Mucosa of rectum (tissue), 2 donors: ENCODE measurements around the gene RGS3.

Experiments
- H3K27ac ChIP-seq, 2 donors: one replicate each; pipeline ENCODE4 v1.7.0; 2013; ENCODE audit warnings: inconsistent platforms in 2 of 2, low read depth in 2 of 2, low read length in 2 of 2
- H3K27me3 ChIP-seq, 2 donors: one replicate each; pipeline ENCODE4 v1.7.0; 2013; ENCODE audit warnings: low read length in 2 of 2; ENCODE audit not compliant: control insufficient read depth in 2 of 2, insufficient read depth in 2 of 2
- H3K36me3 ChIP-seq, 2 donors: one replicate each; pipeline ENCODE4 v1.7.0; 2013; ENCODE audit warnings: low read length in 2 of 2; ENCODE audit not compliant: control insufficient read depth in 2 of 2, insufficient read depth in 2 of 2
- H3K4me1 ChIP-seq, 2 donors: one replicate each; pipeline ENCODE4 v1.7.0; 2013; ENCODE audit warnings: low read length in 2 of 2, mild to moderate bottlenecking in 1 of 2; ENCODE audit not compliant: control insufficient read depth in 2 of 2, insufficient read depth in 2 of 2
- H3K4me3 ChIP-seq, 2 donors: one replicate each; pipeline ENCODE4 v1.7.0; 2013; ENCODE audit warnings: low read length in 2 of 2
- H3K9ac ChIP-seq, 2 donors: one replicate each; pipeline ENCODE4 v1.7.0; 2013; ENCODE audit warnings: low read length in 2 of 2, low read depth in 1 of 2, mild to moderate bottlenecking in 1 of 2
- H3K9me3 ChIP-seq, 2 donors: one replicate each; pipeline ENCODE4 v1.7.0; 2013; ENCODE audit warnings: low read length in 2 of 2; ENCODE audit not compliant: control insufficient read depth in 2 of 2
- donor health status: healthy.
- donor health status: Normal muscosa, but diverticular disease.

The RGS3 gene

GRCh38 chr9:113613815-113614413 lies 150.4 kb downstream of the RGS3 start:
- Histone ChIP-seq H3K27me3 (no peaks in the 10 kb centered on the region), H3K4me3 (no peak overlapping the region), H3K9me3 (no peaks in the 10 kb centered on the region), H3K9ac (no peak overlapping the region), H3K36me3 (no peaks in the 10 kb centered on the region), H3K4me1 (no peaks in the 10 kb centered on the region), H3K27ac (no peak overlapping the region)

- peaks cover 0 to under 1% of the 10 kb centered on the region in 2 donors for H3K4me1 ChIP-seq
- H3K4me3 ChIP-seq = no peak overlapping the region
- no peaks in the 10 kb centered on the region for H3K36me3 ChIP-seq
- peaks cover 0 to 3% of the 10 kb centered on the region in 2 donors for H3K27me3 ChIP-seq
- H3K9me3 ChIP-seq = no peaks in the 10 kb centered on the region
- H3K27ac ChIP-seq = peak overlapping the region; percentile 35
- H3K9ac ChIP-seq = no peak overlapping the region
Observed at GRCh38 chr9:113614843-113615648, 151.5 kb downstream of the RGS3 start.

DNA sequence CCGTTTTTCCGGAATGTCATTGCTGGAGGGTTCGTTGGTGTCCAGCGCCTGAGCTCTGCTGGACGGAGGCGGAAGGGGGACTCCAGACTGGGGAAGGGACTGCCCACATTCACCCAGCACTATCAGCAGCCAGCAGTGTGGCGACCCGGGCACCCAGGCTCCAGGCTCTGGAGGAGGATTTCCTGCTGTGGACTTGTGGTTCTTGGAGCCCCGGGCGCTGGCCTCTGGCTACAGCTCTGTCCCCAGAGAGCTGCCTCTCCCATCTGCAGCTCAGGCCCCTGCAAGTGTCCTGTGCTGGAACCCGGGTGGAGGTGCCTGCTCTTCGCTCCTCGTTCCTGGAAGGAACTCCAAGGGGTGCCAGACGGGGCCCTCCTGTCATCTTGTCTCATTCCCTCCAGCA lies 152.6 kb downstream of the RGS3 start:
- H3K27me3 ChIP-seq = peaks cover 0 to 3% of the 10 kb centered on the region in 2 donors
- no peaks in the 10 kb centered on the region for H3K36me3 ChIP-seq
- H3K4me1 ChIP-seq = peaks cover 8 to 9% of the 10 kb centered on the region in 2 donors
- H3K4me3 ChIP-seq = no peak overlapping the region
- no peak overlapping the region for H3K9ac ChIP-seq
- H3K9me3 ChIP-seq = no peaks in the 10 kb centered on the region
- no peak overlapping the region for H3K27ac ChIP-seq

DNA sequence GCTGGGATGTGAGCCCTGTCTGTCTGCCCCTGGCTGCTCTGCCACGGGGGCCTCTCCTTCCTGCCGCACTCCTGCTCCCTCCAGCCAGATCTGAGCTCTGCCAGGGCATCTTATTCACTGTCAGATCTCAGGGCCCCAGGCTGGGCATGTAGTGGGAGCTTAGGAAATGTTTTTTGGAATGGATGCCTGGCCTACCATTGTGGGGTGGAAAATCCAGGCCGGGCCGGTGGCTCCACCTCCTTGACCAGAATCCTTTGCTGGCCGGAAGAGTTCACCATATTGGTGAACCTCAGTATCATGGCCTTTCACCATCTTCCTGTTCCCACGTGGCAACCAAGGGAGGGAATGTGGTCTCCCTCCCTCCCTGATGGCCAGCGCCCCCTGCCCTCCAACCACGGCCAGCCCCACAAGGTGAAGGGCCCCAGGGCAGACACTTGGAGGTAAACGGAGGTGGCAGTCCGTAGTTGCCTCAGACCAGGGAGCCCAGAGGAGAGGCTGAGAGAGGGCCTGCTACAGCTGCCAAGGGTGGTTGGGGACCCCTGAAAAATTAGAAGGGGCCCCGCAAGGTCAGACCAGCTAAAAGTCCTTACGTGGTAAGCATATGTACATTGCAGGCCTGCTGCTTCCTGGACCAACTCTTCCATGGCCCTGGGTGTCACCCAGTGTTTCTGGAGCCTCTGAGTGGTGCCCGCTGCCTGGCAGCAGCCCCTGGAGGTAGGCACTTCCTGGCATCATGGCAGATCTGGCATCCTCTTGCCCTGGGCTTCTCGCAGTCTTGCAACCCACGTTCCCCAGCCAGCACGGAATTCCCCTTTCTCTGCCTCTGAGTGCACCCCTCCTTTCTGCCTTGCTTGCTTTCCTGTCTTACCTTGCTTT lies 153.3 kb downstream of the RGS3 start:
- Histone ChIP-seq H3K4me1 (peaks cover 9% of the 10 kb centered on the region in 2 donors), H3K36me3 (no peaks in the 10 kb centered on the region), H3K27ac (no peak overlapping the region), H3K4me3 (no peak overlapping the region), H3K27me3 (peaks cover 0 to 3% of the 10 kb centered on the region in 2 donors), H3K9ac (no peak overlapping the region), H3K9me3 (no peaks in the 10 kb centered on the region)

GRCh38 chr9:113617550-113617949 lies 154.0 kb downstream of the RGS3 start:
- no peaks in the 10 kb centered on the region for H3K36me3 ChIP-seq
- no peaks in the 10 kb centered on the region for H3K9me3 ChIP-seq
- H3K27me3 ChIP-seq = peaks cover 0 to 3% of the 10 kb centered on the region in 2 donors
- no peak overlapping the region for H3K27ac ChIP-seq
- no peak overlapping the region for H3K4me3 ChIP-seq
- H3K4me1 ChIP-seq = peaks cover 9% of the 10 kb centered on the region in 2 donors
- no peak overlapping the region for H3K9ac ChIP-seq

GRCh38 chr9:113618836-113619490 lies 155.4 kb downstream of the RGS3 start:
- no peaks in the 10 kb centered on the region for H3K9me3 ChIP-seq
- H3K27me3 ChIP-seq = peaks cover 0 to 3% of the 10 kb centered on the region in 2 donors
- H3K4me3 ChIP-seq = no peak overlapping the region
- no peak overlapping the region for H3K27ac ChIP-seq
- no peak overlapping the region for H3K9ac ChIP-seq
- no peaks in the 10 kb centered on the region for H3K36me3 ChIP-seq
- peaks cover 9% of the 10 kb centered on the region in 2 donors for H3K4me1 ChIP-seq

DNA sequence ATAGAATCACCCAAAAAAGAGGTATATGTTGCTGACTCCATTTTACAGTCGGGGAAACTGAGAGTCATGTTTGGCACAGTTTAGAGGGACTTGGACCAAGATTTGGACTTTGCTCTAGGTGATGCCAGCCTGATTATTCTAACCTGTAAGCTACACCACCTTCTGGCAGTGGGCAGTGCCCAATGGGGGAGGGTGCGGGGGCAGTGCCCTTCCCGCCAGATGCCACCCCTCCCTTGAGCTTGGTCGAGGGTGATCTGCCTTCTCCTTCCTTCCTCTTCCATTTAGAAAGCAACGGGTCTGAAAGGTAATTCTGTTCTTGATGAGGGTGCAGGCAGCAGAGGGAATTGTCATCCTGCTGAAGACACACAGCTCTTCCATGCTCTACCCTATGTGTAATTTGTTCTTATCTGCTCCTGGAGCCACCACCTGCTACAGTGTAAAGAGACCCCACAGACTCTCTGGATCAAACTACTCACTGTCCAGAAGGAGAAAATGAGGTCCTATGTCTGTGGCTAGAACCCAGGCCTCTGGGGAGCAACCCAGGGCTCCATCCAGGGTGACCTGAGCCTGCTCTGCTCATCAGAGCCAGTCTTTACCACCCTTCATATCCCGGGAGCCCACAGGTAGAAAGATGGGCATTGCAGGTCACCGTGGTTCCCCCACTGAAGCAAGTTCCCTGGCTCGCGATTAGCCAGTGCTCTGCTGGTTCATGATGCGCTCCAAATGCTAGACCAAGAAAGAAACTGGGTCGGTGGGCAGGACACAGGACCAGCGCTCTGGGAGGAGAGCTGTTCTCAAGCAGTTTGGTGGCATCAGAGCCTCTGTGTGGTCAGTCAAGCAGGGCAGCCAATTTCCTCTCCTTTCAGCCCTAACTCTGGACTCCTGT lies 156.2 kb downstream of the RGS3 start:
- H3K27ac ChIP-seq = no peak overlapping the region
- H3K27me3 ChIP-seq = peaks cover 0 to 3% of the 10 kb centered on the region in 2 donors
- no peaks in the 10 kb centered on the region for H3K9me3 ChIP-seq
- H3K4me1 ChIP-seq = peaks cover 9% of the 10 kb centered on the region in 2 donors
- H3K36me3 ChIP-seq = no peaks in the 10 kb centered on the region
- H3K9ac ChIP-seq = no peak overlapping the region
- no peak overlapping the region for H3K4me3 ChIP-seq

- Histone ChIP-seq H3K27me3 (peaks cover 0 to 3% of the 10 kb centered on the region in 2 donors), H3K9me3 (no peaks in the 10 kb centered on the region), H3K4me1 (peaks cover 9% of the 10 kb centered on the region in 2 donors), H3K4me3 (peak overlapping the region in 1 of 2 donors; percentile 7), H3K27ac (peak overlapping the region; percentile 39 to 40), H3K36me3 (no peaks in the 10 kb centered on the region), H3K9ac (no peak overlapping the region)
Observed at GRCh38 chr9:113620377-113621161, 157.0 kb downstream of the RGS3 start.
